Fibroblast of lung (primary cell): ENCODE data around the gene MACROH2A2.

Source experiments
- CTCF ChIP-seq, 2 donors: IDR thresholded peaks in 1 of 2; conservative IDR thresholded peaks in 1 of 2; 1 replicate in 1 of 2; 2 replicates in 1 of 2; pipeline ENCODE4 v1.5.1; 2011 to 2012; ENCODE audit warnings: low read length in 2 of 2, control low read depth in 1 of 2, inconsistent platforms in 1 of 2, low read depth in 1 of 2, mild to moderate bottlenecking in 1 of 2
- EZH2 ChIP-seq: IDR thresholded peaks from 2 replicates; pipeline ENCODE4 v1.5.1; 2012; ENCODE audit warnings: low read length, control low read depth, mild to moderate bottlenecking; ENCODE audit errors: missing control alignments

DNA sequence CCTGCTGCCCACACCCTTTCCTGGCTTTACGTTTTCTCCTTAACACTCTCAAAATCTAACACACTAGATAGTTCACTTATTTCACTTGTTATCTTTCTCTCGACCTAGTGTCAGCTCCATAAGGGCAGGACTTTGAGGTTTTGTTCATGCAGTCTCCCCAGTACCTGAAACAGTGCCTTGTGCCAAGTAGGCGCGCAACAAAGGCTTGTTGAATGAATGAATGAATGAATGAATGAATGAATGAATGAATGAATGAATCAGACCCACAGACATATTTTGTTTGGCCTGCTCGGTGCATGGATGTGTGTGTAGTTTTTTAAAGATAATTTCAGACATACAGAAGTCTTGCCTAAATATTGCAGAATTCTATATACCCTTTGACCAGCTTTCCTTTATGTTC is 87.7 kb downstream of the MACROH2A2 start:
- no peak for TF ChIP-seq CTCF (conservative IDR thresholded peaks at IDR 0.05 in 1 of 2, IDR thresholded peaks at IDR 0.05 in 1 of 2; ENCODE audit: low read depth in 1 of 2, low read length in 2 of 2)
- TF ChIP-seq EZH2 = no peak
